AG04450 (cell line): ENCODE results near the gene GLA. TPM values are rescaled to one million over a fixed set of nuclear protein-coding genes. Genes with fewer than 3 reads are reported as not detected.

ENCODE experiments used
- CTCF ChIA-PET: fragments of 300-600, 350-600 bp; formaldehyde crosslinking; extraction: SDS; loops from one replicate; lab custom pipeline; 2022; ENCODE audit warnings: antibody characterized with exemption, inconsistent platforms; lab: Charles Lee
- POLR2A ChIA-PET: fragments of 350-600 bp; formaldehyde crosslinking; extraction: SDS; loops from one replicate; lab custom pipeline; 2021; ENCODE audit warnings: antibody characterized with exemption, inconsistent platforms; lab: Yijun Ruan, JAX
- DNase-seq: peaks from one replicate; pipeline ENCODE4 v3.0.0-alpha.2; 2011; ENCODE audit warnings: low read depth, low spot score
- H3K27ac ChIP-seq: one replicate; pipeline ENCODE4 v1.5.1; 2012; ENCODE audit warnings: low read depth, low read length, control low read depth
- H3K27me3 ChIP-seq: one replicate; pipeline ENCODE4 v1.6.0; 2012; ENCODE audit warnings: low read length; ENCODE audit not compliant: control insufficient read depth, insufficient read depth
- H3K4me3 ChIP-seq: 2 replicates; pipeline ENCODE4 v1.5.1; 2011; ENCODE audit warnings: mild to moderate bottlenecking, low read depth, low read length, control low read depth
- H3K9me3 ChIP-seq: 2 replicates; pipeline ENCODE4 v1.5.1; 2012; ENCODE audit warnings: low read length; ENCODE audit not compliant: control insufficient read depth, insufficient read depth
- polyA plus RNA-seq: library from polyadenylated mRNA; depleted of rRNA; stranded (reverse); fragments of >200 nt; gene quantifications from 2 replicates; pipeline ENCODE4 v1.2.3, GENCODE V29; 2011
- TF ChIP-seq, protein P1 (sequence below): IDR thresholded peaks from 2 replicates; pipeline ENCODE4 v1.5.1; 2011; ENCODE audit warnings: low read depth, low read length, control low read depth, inconsistent platforms

Gene GLA
- polyA plus RNA-seq, 1 experiment = 33.8 TPM

DNA sequence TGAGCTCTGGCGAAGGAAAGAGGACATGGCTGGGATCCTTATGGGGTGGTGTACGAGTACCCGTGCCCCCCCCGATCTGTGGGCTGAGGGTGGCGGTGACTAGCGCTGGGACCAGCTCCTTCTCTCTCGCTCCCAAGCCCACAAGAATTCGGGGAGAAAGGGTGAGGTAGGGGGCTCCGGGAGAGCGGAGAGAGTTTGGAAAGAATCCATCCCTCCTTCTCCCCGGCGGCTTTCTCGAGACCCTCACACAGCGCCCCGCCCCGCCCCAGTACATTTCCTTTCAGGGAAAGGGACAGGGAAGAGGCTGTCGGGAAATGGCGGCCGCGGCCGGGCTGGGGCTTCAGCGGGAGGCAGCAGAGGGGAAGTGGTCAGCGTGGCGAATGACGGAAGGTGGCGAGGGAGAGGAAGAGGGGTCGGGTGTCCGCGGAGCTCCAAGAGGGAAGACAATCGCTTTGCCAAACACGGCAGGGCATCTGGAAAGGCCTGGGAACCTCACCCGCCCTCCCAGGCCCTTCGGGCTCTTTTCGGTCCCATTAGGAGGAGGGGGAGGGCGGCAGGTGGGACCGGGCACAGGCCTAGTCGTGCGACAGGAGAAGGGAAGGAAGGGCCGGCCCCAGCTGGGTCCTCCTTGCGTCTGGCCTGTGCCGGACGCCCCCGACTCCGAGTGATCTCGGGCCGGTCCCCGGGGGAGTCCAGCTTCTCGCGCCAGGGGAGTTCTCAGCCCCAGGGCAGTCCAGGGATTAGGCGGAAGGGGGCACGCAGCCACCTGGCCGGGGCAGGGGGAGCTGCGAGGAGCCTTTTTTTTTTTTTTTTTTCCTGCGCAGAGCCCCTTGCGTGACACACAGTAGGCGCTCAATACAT, 10.5 kb upstream of the GLA start:
- H3K4me3 ChIP-seq = peak overlapping the region; percentile 52
- ChIA-PET POLR2A (interaction anchor here (0.6 to 0.8 kb wide), 2 partner anchors 8 to 10 kb away, joined by 3 to 14 read pairs; no protein-coding TSS in a partner anchor), CTCF (interaction anchor here (0.7 to 1.7 kb wide), 3 partner anchors 9 to 336 kb away, joined by 3 to 5 read pairs (median 4); no protein-coding TSS in a partner anchor)
- peak overlapping the region; percentile 52 for H3K27ac ChIP-seq
- DNase-seq = no peak
- no peaks in the 10 kb centered on the region for H3K27me3 ChIP-seq
- TF ChIP-seq, protein P1, sequence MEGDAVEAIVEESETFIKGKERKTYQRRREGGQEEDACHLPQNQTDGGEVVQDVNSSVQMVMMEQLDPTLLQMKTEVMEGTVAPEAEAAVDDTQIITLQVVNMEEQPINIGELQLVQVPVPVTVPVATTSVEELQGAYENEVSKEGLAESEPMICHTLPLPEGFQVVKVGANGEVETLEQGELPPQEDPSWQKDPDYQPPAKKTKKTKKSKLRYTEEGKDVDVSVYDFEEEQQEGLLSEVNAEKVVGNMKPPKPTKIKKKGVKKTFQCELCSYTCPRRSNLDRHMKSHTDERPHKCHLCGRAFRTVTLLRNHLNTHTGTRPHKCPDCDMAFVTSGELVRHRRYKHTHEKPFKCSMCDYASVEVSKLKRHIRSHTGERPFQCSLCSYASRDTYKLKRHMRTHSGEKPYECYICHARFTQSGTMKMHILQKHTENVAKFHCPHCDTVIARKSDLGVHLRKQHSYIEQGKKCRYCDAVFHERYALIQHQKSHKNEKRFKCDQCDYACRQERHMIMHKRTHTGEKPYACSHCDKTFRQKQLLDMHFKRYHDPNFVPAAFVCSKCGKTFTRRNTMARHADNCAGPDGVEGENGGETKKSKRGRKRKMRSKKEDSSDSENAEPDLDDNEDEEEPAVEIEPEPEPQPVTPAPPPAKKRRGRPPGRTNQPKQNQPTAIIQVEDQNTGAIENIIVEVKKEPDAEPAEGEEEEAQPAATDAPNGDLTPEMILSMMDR = no peak
- H3K9me3 ChIP-seq = no peaks in the 10 kb centered on the region

DNA sequence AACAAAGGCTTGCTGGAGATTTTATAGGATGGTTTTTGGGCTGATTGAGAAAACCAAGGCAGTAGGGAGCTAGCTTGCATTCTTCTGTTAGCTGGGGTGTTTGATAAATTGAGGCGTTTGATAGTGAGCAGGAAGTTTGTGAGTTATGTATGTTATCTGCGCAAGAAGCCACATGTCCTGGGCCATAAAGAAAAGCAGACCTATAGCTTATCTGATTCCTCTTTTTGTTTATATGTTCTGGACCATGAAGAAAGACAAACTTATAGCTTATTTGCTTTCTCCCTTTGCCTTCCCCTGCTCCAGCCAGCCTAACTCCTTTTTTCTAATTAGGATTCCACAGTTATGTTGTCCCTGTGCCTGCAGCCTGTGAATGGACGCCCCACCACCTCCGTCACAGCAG, 9.5 kb upstream of the GLA start:
- CTCF ChIA-PET = interaction anchor here (0.6 to 2.5 kb wide), 3 partner anchors 10 to 382 kb away, joined by 3 to 10 read pairs (median 4); no protein-coding TSS in a partner anchor

DNA sequence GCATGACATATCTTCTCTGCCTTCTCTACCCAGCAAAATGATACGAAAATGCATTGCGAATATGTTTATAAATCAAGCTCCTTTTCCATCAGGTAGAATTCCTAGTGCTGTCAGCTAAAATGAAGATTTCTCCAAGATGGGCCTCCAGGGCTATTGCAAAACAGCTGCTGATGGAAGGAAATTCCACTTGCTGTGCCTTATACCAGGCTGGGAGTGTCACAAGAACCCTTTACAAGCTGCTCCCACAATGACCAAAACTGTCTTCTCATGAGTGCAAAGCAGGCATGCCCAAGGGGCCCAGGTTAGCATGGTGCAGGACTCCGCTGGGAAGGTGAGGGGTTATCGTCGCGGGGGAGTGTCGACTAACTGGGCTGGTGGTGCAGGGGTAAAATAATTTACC, 9.0 kb upstream of the GLA start:
- no peak overlapping the region for H3K4me3 ChIP-seq
- DNase-seq = no peak
- TF ChIP-seq, protein P1 = no peak
- ChIA-PET CTCF (interaction anchor here (0.6 to 2.5 kb wide), 4 partner anchors 10 to 382 kb away, joined by 3 to 10 read pairs (median 4); no protein-coding TSS in a partner anchor), POLR2A (no interaction called here)
- H3K27me3 ChIP-seq = no peaks in the 10 kb centered on the region
- H3K9me3 ChIP-seq = no peaks in the 10 kb centered on the region
- H3K27ac ChIP-seq = no peak overlapping the region

More for the DNA sequence above, 9.5 kb upstream of the GLA start:
- H3K9me3 ChIP-seq = no peaks in the 10 kb centered on the region
- no peak overlapping the region for H3K27ac ChIP-seq
- no peak for DNase-seq
- no peak overlapping the region for H3K4me3 ChIP-seq
- POLR2A ChIA-PET = no interaction called here
- no peaks in the 10 kb centered on the region for H3K27me3 ChIP-seq
- TF ChIP-seq, protein P1 = no peak

DNA sequence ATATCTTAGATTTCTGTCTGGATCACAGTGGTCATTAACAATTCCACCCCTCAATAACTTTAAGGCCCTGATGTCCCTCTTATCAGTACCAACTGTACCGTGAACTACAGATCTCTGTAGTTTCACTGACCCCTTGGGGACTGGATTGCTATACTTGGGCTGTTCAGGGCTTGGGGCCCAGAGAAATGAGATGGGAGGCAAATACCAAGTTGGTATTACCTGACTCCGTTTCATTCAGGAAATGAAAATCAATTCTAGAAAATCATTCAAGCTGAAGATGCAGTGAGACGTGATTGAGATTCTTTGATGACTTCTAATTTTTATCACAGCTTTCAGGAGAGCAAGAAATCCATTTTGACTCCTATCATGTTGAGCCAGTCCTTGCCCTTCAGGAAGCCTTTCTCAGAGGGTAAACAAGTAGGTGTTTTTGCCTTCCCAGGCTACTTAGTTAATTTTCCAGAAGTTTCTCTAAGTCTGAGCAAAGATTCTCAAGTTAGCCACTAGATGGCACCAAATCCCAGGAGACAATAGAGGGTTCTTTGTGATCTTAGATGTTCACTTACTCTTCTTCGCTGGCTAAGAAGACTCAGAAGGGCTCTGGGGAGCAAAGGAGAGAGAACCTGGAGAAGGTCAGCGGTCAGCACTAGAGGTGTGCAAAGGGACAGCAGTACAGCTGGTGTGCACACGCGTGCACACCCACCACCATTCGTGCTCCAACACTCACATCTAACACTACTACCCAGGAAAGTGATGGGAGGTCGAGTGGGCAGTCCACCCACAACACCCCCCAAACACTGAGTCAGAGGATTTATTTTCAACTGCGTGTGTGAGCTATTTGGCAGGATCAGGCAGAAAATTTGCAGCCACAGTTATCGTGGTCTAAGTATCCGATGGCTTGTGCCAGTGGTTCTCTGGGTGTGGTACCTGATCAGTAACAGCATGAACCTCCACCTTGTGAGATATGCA, 7.7 kb upstream of the GLA start:
- Histone ChIP-seq H3K27me3 (no peaks in the 10 kb centered on the region), H3K4me3 (no peak overlapping the region), H3K9me3 (no peaks in the 10 kb centered on the region), H3K27ac (peak overlapping the region; percentile 2)
- CTCF ChIA-PET = interaction anchor here (0.5 to 2.5 kb wide), 10 partner anchors 12 to 344 kb away, joined by 3 to 10 read pairs (median 4); partner anchors contain the start of gene RPL36A
- POLR2A ChIA-PET = interaction anchor here (1.4 kb wide), 1 partner anchor 70 kb away, joined by 3 read pairs; the partner anchor contains the start of gene ARMCX4
- TF ChIP-seq, protein P1 = peak; percentile 74
- DNase-seq = peak; percentile 63
